Right atrium auricular region (tissue), 2 donors: Measurements from ENCODE around the gene POLR2A. TPM values are rescaled to one million over a fixed set of nuclear protein-coding genes. Genes with fewer than 3 reads are reported as not detected.

Experiments
- DNase-seq: peaks from one replicate; pipeline ENCODE4 v3.0.0-alpha.2; 2019; ENCODE audit warnings: low spot score
- H3K27ac ChIP-seq, 2 donors: fragments of 200-600 bp; sonication (generic); 1 replicate in 1 of 2; 2 replicates in 1 of 2; pipeline ENCODE4 v1.5.1; 2016 to 2019
- H3K27me3 ChIP-seq, 2 donors: fragments of 200-600 bp; sonication (generic); one replicate each; pipeline versions ENCODE4 v1.5.1 to v1.6.0; 2017 to 2019
- H3K36me3 ChIP-seq: fragments of 200-600 bp; sonication (generic); one replicate; pipeline ENCODE4 v1.5.1; 2016
- H3K4me1 ChIP-seq, 2 donors: fragments of 200-600 bp; sonication (generic); one replicate each; pipeline versions ENCODE4 v1.5.1 to v1.6.0; 2017 to 2019
- H3K4me3 ChIP-seq, 2 donors: fragments of 200-600 bp; sonication (generic); 1 replicate in 1 of 2; 2 replicates in 1 of 2; pipeline ENCODE4 v1.5.1; 2017 to 2019; ENCODE audit warnings: mild to moderate bottlenecking in 1 of 2, moderate library complexity in 1 of 2
- H3K9me3 ChIP-seq, 2 donors: fragments of 200-600 bp; sonication (generic); one replicate each; pipeline ENCODE4 v1.5.1; 2019
- total RNA-seq, 2 donors: library from RNA; depleted of rRNA; stranded (reverse); fragments of >200 nt; gene quantifications; one replicate each; pipeline ENCODE4 v1.1.0, GENCODE V29; 2016
- TF ChIP-seq, protein P1 (sequence below), 2 donors: fragments of 200-600 bp; sonication (generic); IDR thresholded peaks; one replicate each; pipeline ENCODE4 v1.5.1; 2019; ENCODE audit warnings: antibody characterized with exemption in 2 of 2

Gene POLR2A
- total RNA-seq, 2 donors from 2014 or later: 28.4 to 41.2 TPM

GRCh38 chr17:7448461-7448860 lies 35.7 kb upstream of the POLR2A start:
- no peaks in the 10 kb centered on the region for H3K9me3 ChIP-seq
- H3K4me1 ChIP-seq: peaks cover 0 to 23% of the 10 kb centered on the region in 2 donors
- no peak for DNase-seq
- no peaks in the 10 kb centered on the region for H3K36me3 ChIP-seq
- no peak overlapping the region for H3K4me3 ChIP-seq
- H3K27ac ChIP-seq: no peak overlapping the region
- TF ChIP-seq, protein P1, sequence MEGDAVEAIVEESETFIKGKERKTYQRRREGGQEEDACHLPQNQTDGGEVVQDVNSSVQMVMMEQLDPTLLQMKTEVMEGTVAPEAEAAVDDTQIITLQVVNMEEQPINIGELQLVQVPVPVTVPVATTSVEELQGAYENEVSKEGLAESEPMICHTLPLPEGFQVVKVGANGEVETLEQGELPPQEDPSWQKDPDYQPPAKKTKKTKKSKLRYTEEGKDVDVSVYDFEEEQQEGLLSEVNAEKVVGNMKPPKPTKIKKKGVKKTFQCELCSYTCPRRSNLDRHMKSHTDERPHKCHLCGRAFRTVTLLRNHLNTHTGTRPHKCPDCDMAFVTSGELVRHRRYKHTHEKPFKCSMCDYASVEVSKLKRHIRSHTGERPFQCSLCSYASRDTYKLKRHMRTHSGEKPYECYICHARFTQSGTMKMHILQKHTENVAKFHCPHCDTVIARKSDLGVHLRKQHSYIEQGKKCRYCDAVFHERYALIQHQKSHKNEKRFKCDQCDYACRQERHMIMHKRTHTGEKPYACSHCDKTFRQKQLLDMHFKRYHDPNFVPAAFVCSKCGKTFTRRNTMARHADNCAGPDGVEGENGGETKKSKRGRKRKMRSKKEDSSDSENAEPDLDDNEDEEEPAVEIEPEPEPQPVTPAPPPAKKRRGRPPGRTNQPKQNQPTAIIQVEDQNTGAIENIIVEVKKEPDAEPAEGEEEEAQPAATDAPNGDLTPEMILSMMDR (IDR thresholded peaks at IDR 0.05): no peak
- no peaks in the 10 kb centered on the region for H3K27me3 ChIP-seq

- Histone ChIP-seq H3K9me3 (no peaks in the 10 kb centered on the region), H3K4me1 (peaks cover 0 to 5% of the 10 kb centered on the region in 2 donors), H3K4me3 (no peak overlapping the region), H3K36me3 (peaks cover 26% of the 10 kb centered on the region), H3K27me3 (no peaks in the 10 kb centered on the region), H3K27ac (no peak overlapping the region)
- TF ChIP-seq, protein P1 (IDR thresholded peaks at IDR 0.05): no peak
- no peak for DNase-seq
Measured at GRCh38 chr17:7459961-7460545, 24.1 kb upstream of the POLR2A start.

DNA sequence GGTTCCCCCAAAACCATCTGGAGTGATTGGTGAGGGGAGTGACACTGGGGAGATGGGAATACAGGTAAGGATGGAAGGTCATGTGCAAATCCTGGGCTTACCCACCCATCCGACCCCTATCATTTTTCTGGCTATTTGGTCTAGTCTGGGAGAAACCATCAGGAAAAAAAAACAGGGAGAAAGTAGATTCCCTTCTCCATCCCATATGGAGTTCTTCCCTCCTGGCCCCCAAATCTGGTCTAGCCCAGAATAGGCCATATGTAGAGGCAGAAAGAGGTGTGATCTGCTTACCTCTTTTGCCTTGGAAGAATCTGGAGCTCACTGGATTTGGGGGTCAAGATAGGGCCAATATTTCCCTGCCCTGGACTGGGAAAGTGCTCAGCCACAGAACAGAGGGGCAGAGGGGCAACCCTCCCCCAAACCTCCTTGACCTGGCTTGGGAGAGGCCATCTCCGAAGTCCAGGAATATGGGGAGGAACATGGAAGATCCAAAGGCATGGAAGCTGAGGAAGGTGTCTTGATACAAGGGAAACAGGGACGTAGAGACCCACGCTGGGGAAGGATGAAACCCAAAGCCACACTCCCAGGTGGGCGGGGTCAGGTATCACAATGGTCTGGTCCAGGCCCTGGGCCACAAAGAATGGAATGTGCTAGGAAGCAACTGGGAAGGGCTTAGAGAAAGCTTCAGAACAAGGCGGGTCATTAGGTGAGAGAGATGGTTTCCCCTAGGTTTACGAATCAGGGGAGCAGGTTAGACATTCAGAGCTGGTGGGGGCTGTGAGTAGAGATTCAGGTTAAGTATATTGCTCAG lies 23.1 kb upstream of the POLR2A start:
- H3K27ac ChIP-seq: no peak overlapping the region
- no peaks in the 10 kb centered on the region for H3K9me3 ChIP-seq
- peaks cover 33% of the 10 kb centered on the region for H3K36me3 ChIP-seq
- DNase-seq: no peak
- H3K4me1 ChIP-seq: peaks cover 0 to 11% of the 10 kb centered on the region in 2 donors
- TF ChIP-seq, protein P1 (IDR thresholded peaks at IDR 0.05): no peak
- H3K4me3 ChIP-seq: no peak overlapping the region
- H3K27me3 ChIP-seq: no peaks in the 10 kb centered on the region

GRCh38 chr17:7462474-7463371 lies 21.4 kb upstream of the POLR2A start:
- TF ChIP-seq, protein P1 (IDR thresholded peaks at IDR 0.05): no peak
- H3K27me3 ChIP-seq: no peaks in the 10 kb centered on the region
- no peak for DNase-seq
- H3K4me1 ChIP-seq: peaks cover 0 to 22% of the 10 kb centered on the region in 2 donors
- H3K27ac ChIP-seq: no peak overlapping the region
- H3K36me3 ChIP-seq: peaks cover 46% of the 10 kb centered on the region
- no peak overlapping the region for H3K4me3 ChIP-seq
- no peaks in the 10 kb centered on the region for H3K9me3 ChIP-seq

DNA sequence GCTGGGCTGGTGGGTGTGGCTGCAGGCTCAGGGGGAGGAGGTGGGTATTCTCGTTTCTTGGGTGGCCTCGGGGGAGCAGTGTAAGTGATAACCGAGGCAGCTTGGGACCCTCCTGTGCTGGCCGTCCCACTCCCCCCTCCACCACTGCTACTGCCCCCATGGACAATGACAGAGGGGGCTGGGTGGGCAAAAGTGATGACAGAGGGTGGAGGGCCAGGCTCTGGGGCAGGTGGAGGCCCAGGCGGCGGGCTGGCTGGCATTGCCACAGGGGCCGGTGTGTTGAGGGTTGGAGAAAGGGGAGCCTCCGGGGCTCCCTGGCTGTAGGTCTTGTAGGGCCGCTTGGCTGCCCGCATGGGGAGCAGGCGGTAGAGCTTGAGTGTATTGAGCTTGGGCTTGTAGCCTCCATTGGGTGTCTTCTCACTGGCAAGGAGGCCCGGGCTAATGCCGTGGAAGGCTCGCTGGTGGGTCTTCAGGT lies 20.8 kb upstream of the POLR2A start:
- no peak for DNase-seq
- no peak overlapping the region for H3K27ac ChIP-seq
- H3K4me1 ChIP-seq: peaks cover 0 to 29% of the 10 kb centered on the region in 2 donors
- H3K27me3 ChIP-seq: no peaks in the 10 kb centered on the region
- no peak overlapping the region for H3K4me3 ChIP-seq
- TF ChIP-seq, protein P1 (IDR thresholded peaks at IDR 0.05): no peak
- peaks cover 46% of the 10 kb centered on the region for H3K36me3 ChIP-seq
- H3K9me3 ChIP-seq: no peaks in the 10 kb centered on the region
